Neuron (in vitro differentiated cells): Measurements from ENCODE around the gene MAP2.

Experiments
- H2AFZ ChIP-seq: one replicate; pipeline ENCODE4 v1.6.1; 2013; ENCODE audit warnings: low read depth, mild to moderate bottlenecking, inconsistent platforms, low read length, moderate library complexity
- H3K27me3 ChIP-seq: one replicate; pipeline ENCODE4 v1.6.1; 2013; ENCODE audit warnings: low read length; ENCODE audit not compliant: insufficient read depth
- H3K36me3 ChIP-seq: one replicate; pipeline ENCODE4 v1.6.1; 2013; ENCODE audit warnings: low read length; ENCODE audit not compliant: insufficient read depth
- H3K4me1 ChIP-seq: one replicate; pipeline ENCODE4 v1.6.1; 2013; ENCODE audit warnings: low read length; ENCODE audit not compliant: insufficient read depth
- H3K4me3 ChIP-seq: 2 replicates; pipeline ENCODE4 v1.5.1; 2013; ENCODE audit warnings: mild to moderate bottlenecking, low read length, moderate library complexity
- H3K9me3 ChIP-seq: one replicate; pipeline ENCODE4 v1.6.1; 2013; ENCODE audit warnings: low read length

MAP2 gene

GRCh38 chr2:209600341-209601171, 176.7 kb downstream of the MAP2 start:
- Histone ChIP-seq H3K27me3 (no peaks in the 10 kb centered on the region), H3K9me3 (peaks cover 9% of the 10 kb centered on the region), H3K4me1 (peaks cover 14% of the 10 kb centered on the region), H2AFZ (no peak overlapping the region), H3K4me3 (no peak overlapping the region), H3K36me3 (peaks cover 53% of the 10 kb centered on the region)

- Histone ChIP-seq H3K27me3 (no peaks in the 10 kb centered on the region), H2AFZ (no peak overlapping the region), H3K4me3 (no peak overlapping the region), H3K4me1 (peaks cover 14% of the 10 kb centered on the region), H3K9me3 (peaks cover 9% of the 10 kb centered on the region), H3K36me3 (peaks cover 52% of the 10 kb centered on the region)
Observed at GRCh38 chr2:209601497-209601896, 177.7 kb downstream of the MAP2 start.

GRCh38 chr2:209602259-209602658, 178.4 kb downstream of the MAP2 start:
- Histone ChIP-seq H3K4me1 (peaks cover 14% of the 10 kb centered on the region), H3K4me3 (no peak overlapping the region), H3K36me3 (peaks cover 58% of the 10 kb centered on the region), H3K27me3 (no peaks in the 10 kb centered on the region), H2AFZ (no peak overlapping the region), H3K9me3 (peaks cover 9% of the 10 kb centered on the region)

- H2AFZ ChIP-seq, result no peak overlapping the region
Observed at GRCh38 chr2:209609531-209609930, 185.7 kb downstream of the MAP2 start.

GRCh38 chr2:209610631-209611030, 186.8 kb downstream of the MAP2 start:
- H3K27me3 ChIP-seq, result no peaks in the 10 kb centered on the region
- H2AFZ ChIP-seq, result no peak overlapping the region
- peaks cover 33% of the 10 kb centered on the region for H3K36me3 ChIP-seq
- peaks cover 2% of the 10 kb centered on the region for H3K9me3 ChIP-seq
- no peak overlapping the region for H3K4me3 ChIP-seq
- H3K4me1 ChIP-seq, result peaks cover 33% of the 10 kb centered on the region

More at GRCh38 chr2:209609531-209609930, 185.7 kb downstream of the MAP2 start:
- Histone ChIP-seq H3K9me3 (no peaks in the 10 kb centered on the region), H3K4me3 (no peak overlapping the region), H3K36me3 (peaks cover 36% of the 10 kb centered on the region), H3K27me3 (no peaks in the 10 kb centered on the region), H3K4me1 (peaks cover 22% of the 10 kb centered on the region)

- H3K9me3 ChIP-seq, result peaks cover 11% of the 10 kb centered on the region
- H3K4me3 ChIP-seq, result no peak overlapping the region
- H3K27me3 ChIP-seq, result no peaks in the 10 kb centered on the region
- peaks cover 36% of the 10 kb centered on the region for H3K4me1 ChIP-seq
- H3K36me3 ChIP-seq, result peaks cover 25% of the 10 kb centered on the region
- no peak overlapping the region for H2AFZ ChIP-seq
Observed at GRCh38 chr2:209613649-209614305, 189.9 kb downstream of the MAP2 start.

- H2AFZ ChIP-seq, result no peak overlapping the region
- H3K4me3 ChIP-seq, result no peak overlapping the region
- peaks cover 23% of the 10 kb centered on the region for H3K36me3 ChIP-seq
- H3K27me3 ChIP-seq, result no peaks in the 10 kb centered on the region
- peaks cover 36% of the 10 kb centered on the region for H3K4me1 ChIP-seq
- H3K9me3 ChIP-seq, result peaks cover 11% of the 10 kb centered on the region
Observed at GRCh38 chr2:209614690-209615369, 191.0 kb downstream of the MAP2 start.

- peaks cover 12% of the 10 kb centered on the region for H3K4me1 ChIP-seq
- H3K36me3 ChIP-seq, result peaks cover 30% of the 10 kb centered on the region
- no peaks in the 10 kb centered on the region for H3K27me3 ChIP-seq
- peaks cover 11% of the 10 kb centered on the region for H3K9me3 ChIP-seq
- H2AFZ ChIP-seq, result no peak overlapping the region
- H3K4me3 ChIP-seq, result no peak overlapping the region
Observed at GRCh38 chr2:209619782-209620181, 195.9 kb downstream of the MAP2 start.

GRCh38 chr2:209624192-209624938, 200.5 kb downstream of the MAP2 start:
- H3K9me3 ChIP-seq, result no peaks in the 10 kb centered on the region

GRCh38 chr2:209629597-209629996, 205.8 kb downstream of the MAP2 start:
- peaks cover 3% of the 10 kb centered on the region for H3K4me1 ChIP-seq
- H3K27me3 ChIP-seq, result no peaks in the 10 kb centered on the region
- H3K36me3 ChIP-seq, result peaks cover 82% of the 10 kb centered on the region
- H2AFZ ChIP-seq, result no peak overlapping the region
- H3K9me3 ChIP-seq, result no peaks in the 10 kb centered on the region
- no peak overlapping the region for H3K4me3 ChIP-seq

More at GRCh38 chr2:209624192-209624938, 200.5 kb downstream of the MAP2 start:
- Histone ChIP-seq H3K27me3 (no peaks in the 10 kb centered on the region), H3K4me1 (no peaks in the 10 kb centered on the region), H3K4me3 (no peak overlapping the region), H3K36me3 (peaks cover 48% of the 10 kb centered on the region), H2AFZ (no peak overlapping the region)

GRCh38 chr2:209633911-209634310, 210.1 kb downstream of the MAP2 start:
- Histone ChIP-seq H3K27me3 (no peaks in the 10 kb centered on the region), H3K4me3 (no peak overlapping the region), H3K36me3 (peaks cover 72% of the 10 kb centered on the region), H3K9me3 (no peaks in the 10 kb centered on the region), H2AFZ (no peak overlapping the region), H3K4me1 (peaks cover 13% of the 10 kb centered on the region)

- Histone ChIP-seq H3K4me1 (peaks cover 10% of the 10 kb centered on the region), H2AFZ (no peak overlapping the region), H3K9me3 (no peaks in the 10 kb centered on the region), H3K36me3 (peaks cover 69% of the 10 kb centered on the region), H3K27me3 (no peaks in the 10 kb centered on the region), H3K4me3 (no peak overlapping the region)
Observed at GRCh38 chr2:209636076-209636475, 212.2 kb downstream of the MAP2 start.
